Subcutaneous abdominal adipose tissue (tissue), 5 donors: ENCODE results near the gene PCCA.

Experiments
- H3K27ac ChIP-seq: one replicate; pipeline ENCODE4 v1.7.0; 2013; ENCODE audit warnings: low read depth, mild to moderate bottlenecking, inconsistent platforms, low read length, moderate library complexity
- H3K27me3 ChIP-seq, 5 donors: one replicate each; pipeline ENCODE4 v1.7.0; 2013; ENCODE audit warnings: low read length in 5 of 5, inconsistent platforms in 1 of 5; ENCODE audit not compliant: control insufficient read depth in 5 of 5, insufficient read depth in 4 of 5
- H3K36me3 ChIP-seq, 5 donors: one replicate each; pipeline ENCODE4 v1.7.0; 2013; ENCODE audit warnings: low read length in 5 of 5; ENCODE audit not compliant: control insufficient read depth in 5 of 5, insufficient read depth in 5 of 5
- H3K4me1 ChIP-seq, 5 donors: one replicate each; pipeline ENCODE4 v1.7.0; 2013; ENCODE audit warnings: low read length in 5 of 5, mild to moderate bottlenecking in 3 of 5, moderate library complexity in 1 of 5; ENCODE audit not compliant: control insufficient read depth in 5 of 5, insufficient read depth in 5 of 5
- H3K4me3 ChIP-seq, 5 donors: one replicate each; pipeline ENCODE4 v1.7.0; 2013; ENCODE audit warnings: low read length in 5 of 5, low read depth in 1 of 5
- H3K9ac ChIP-seq, 5 donors: one replicate each; pipeline ENCODE4 v1.7.0; 2013; ENCODE audit warnings: low read length in 5 of 5, mild to moderate bottlenecking in 4 of 5, moderate library complexity in 3 of 5
- H3K9me3 ChIP-seq, 5 donors: one replicate each; pipeline ENCODE4 v1.7.0; 2013; ENCODE audit warnings: low read length in 5 of 5; ENCODE audit not compliant: control insufficient read depth in 5 of 5
- donor health status: healthy.
- donor health status: healthy.
- donor health status: healthy.
- donor health status: healthy.
- donor health status: healthy.

PCCA gene, protein sequence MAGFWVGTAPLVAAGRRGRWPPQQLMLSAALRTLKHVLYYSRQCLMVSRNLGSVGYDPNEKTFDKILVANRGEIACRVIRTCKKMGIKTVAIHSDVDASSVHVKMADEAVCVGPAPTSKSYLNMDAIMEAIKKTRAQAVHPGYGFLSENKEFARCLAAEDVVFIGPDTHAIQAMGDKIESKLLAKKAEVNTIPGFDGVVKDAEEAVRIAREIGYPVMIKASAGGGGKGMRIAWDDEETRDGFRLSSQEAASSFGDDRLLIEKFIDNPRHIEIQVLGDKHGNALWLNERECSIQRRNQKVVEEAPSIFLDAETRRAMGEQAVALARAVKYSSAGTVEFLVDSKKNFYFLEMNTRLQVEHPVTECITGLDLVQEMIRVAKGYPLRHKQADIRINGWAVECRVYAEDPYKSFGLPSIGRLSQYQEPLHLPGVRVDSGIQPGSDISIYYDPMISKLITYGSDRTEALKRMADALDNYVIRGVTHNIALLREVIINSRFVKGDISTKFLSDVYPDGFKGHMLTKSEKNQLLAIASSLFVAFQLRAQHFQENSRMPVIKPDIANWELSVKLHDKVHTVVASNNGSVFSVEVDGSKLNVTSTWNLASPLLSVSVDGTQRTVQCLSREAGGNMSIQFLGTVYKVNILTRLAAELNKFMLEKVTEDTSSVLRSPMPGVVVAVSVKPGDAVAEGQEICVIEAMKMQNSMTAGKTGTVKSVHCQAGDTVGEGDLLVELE

DNA sequence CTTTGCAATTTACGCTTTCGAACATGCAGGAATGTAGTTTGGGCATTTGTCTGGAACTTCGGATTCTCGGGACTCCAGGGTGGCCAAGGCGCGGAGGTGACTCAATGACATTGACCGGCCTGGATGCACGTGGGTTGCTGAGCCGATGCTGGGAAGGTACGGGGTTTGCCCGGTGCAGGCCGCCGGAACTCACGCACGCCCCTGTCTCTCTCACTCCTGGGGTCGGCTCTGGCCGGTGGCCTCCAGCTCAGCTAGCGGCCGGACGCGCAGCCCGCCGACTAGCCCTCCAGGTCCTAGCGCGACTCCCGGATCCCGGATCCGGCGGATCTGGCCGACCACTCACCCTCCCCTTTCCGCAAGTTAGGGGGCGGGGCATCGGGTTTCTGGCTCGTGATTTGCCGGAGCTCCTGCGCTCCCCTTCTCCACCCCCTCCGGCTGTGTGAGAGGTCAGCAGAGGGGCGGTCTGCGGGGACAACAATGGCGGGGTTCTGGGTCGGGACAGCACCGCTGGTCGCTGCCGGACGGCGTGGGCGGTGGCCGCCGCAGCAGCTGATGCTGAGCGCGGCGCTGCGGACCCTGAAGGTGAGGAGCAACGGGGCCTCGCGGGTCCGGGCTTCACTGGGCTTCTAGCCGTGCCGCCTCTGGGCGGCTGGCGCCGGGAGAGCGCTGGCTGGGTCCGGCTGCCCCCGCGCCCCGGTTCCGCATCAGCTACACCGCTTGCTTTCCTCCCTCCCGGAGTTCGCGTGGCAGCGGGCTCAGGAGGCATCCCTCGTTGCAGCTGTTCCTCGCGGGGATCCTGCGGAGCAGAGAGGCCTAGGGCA is at the start of gene PCCA:
PCCA (plus strand) TSS at position 450 of the 821 bp plus-strand sequence; CDS start at position 478, 28 bp downstream.
- H3K9ac ChIP-seq: peak within 1 kb of the TSS; percentile 52 to 96 (median 91)
- H3K9me3 ChIP-seq: no peaks in the 10 kb centered on the region
- H3K4me3 ChIP-seq: peak within 1 kb of the TSS; percentile 89 to 97 (median 93)
- H3K36me3 ChIP-seq: peaks cover 0 to 4% (median 0%) of the 10 kb centered on the region in 5 donors
- peaks cover 5 to 33% (median 28%) of the 10 kb centered on the region in 5 donors for H3K4me1 ChIP-seq
- H3K27me3 ChIP-seq: no peaks in the 10 kb centered on the region
- H3K27ac ChIP-seq: peak within 1 kb of the TSS; percentile 76

DNA sequence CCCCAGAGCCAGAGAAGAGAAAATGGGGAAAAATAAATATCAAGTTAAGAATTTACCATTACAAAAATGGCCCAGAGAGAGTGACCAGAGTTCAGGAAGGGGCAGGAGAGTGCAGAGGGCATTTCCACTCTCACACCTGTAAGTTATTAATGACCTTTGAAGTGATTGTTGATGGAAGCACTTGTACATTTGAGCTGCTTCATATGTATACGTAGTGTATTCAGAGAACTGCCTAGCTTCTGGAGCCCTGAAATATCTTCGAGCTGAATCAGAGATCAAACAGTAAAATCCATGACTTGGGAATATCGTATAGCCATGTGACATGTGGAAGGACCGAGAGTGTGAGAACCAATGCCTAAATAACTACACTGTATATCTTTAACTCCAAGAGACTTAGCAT is 49.2 kb upstream of the PCCA start:
- H3K27me3 ChIP-seq: peaks cover 0 to 3% (median 0%) of the 10 kb centered on the region in 5 donors
- H3K36me3 ChIP-seq: no peaks in the 10 kb centered on the region
- H3K4me1 ChIP-seq: no peaks in the 10 kb centered on the region
- no peaks in the 10 kb centered on the region for H3K9me3 ChIP-seq
- no peak overlapping the region for H3K4me3 ChIP-seq
- no peak overlapping the region for H3K9ac ChIP-seq
- H3K27ac ChIP-seq: no peak overlapping the region

DNA sequence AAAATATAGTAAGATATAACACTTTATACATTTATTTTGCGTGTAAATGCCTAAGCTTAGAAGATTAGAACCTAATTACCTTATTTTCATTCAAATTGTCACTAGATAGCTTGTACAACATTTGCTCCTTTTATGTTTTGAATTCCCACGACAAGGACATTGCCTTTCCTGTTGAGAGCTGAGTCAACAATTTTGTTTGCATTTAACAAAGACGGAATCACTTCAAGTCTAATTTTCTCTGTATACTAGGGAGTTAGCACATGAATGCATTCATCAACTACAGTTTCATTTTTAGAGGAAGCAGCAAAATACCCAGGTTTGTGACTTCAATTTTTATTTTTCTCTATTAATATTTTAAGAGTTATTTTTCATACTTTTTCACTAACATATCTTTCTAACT is 48.7 kb upstream of the PCCA start:
- Histone ChIP-seq H3K4me1 (no peaks in the 10 kb centered on the region), H3K9ac (no peak overlapping the region), H3K9me3 (no peaks in the 10 kb centered on the region), H3K4me3 (no peak overlapping the region), H3K27ac (no peak overlapping the region), H3K36me3 (no peaks in the 10 kb centered on the region), H3K27me3 (peaks cover 0 to 3% (median 0%) of the 10 kb centered on the region in 5 donors)

DNA sequence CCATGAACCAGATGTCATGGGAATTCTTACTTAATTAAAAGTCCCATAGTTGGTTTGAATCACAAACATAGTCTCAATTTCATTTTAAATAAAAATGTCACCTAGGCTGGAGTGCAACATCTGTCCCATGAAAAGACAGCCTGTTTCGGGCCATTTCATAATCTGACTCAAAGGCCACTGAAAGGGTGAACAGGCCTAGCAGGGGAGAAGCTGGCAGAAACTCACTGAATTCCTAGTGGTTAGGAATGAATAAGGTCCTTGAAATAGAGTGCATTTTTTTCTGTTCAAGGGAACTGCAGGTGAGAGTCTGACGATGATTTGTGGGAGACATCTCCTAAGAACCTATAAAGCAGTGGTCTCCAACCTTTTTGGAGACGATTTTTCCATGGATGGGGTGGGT is 44.0 kb upstream of the PCCA start:
- H3K36me3 ChIP-seq: no peaks in the 10 kb centered on the region
- H3K27ac ChIP-seq: no peak overlapping the region
- H3K4me1 ChIP-seq: no peaks in the 10 kb centered on the region
- no peaks in the 10 kb centered on the region for H3K27me3 ChIP-seq
- no peaks in the 10 kb centered on the region for H3K9me3 ChIP-seq
- H3K4me3 ChIP-seq: no peak overlapping the region
- no peak overlapping the region for H3K9ac ChIP-seq

DNA sequence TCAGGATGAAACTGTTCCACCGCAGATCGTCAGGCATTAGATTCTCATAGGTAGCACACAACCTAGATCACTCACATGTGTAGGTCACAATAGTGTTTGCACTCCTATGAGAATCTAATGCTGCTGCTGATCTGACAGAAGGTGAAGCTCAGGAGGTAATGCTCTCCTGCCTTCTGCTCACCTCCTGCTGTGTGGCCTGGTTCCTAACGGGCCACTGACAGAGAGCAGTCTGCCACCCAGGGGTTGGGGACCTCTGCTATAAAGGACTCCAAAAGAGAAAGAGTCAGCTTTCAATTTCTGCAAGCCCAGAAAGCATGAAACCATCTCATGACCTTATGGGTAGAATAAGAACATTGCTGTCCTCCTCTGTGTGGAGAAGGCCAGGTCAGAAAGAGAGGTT is 43.5 kb upstream of the PCCA start:
- no peaks in the 10 kb centered on the region for H3K4me1 ChIP-seq
- H3K27ac ChIP-seq: no peak overlapping the region
- no peak overlapping the region for H3K4me3 ChIP-seq
- no peak overlapping the region for H3K9ac ChIP-seq
- no peaks in the 10 kb centered on the region for H3K9me3 ChIP-seq
- no peaks in the 10 kb centered on the region for H3K27me3 ChIP-seq
- no peaks in the 10 kb centered on the region for H3K36me3 ChIP-seq

DNA sequence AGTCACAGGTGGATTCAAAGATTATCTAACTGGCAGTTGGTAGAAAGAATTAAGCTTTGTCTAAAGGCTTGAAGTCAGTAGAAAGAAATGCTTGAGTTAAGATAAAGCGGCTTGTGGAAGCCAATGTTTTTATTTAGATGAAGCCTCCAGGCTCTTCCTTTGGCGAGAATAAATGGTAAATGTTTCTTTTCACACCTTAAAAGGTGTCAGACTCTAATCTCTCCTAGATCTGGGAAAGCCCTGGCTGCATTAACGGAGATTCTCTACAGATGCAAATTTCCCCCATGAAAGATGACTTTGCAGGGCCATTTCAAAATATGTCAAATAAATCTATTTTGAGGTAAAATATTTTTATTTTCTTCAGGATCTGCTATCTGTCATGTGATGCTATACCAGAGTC is 37.8 kb upstream of the PCCA start:
- Histone ChIP-seq H3K9me3 (no peaks in the 10 kb centered on the region), H3K27me3 (no peaks in the 10 kb centered on the region), H3K9ac (no peak overlapping the region), H3K27ac (no peak overlapping the region), H3K4me1 (no peaks in the 10 kb centered on the region), H3K4me3 (no peak overlapping the region), H3K36me3 (no peaks in the 10 kb centered on the region)

DNA sequence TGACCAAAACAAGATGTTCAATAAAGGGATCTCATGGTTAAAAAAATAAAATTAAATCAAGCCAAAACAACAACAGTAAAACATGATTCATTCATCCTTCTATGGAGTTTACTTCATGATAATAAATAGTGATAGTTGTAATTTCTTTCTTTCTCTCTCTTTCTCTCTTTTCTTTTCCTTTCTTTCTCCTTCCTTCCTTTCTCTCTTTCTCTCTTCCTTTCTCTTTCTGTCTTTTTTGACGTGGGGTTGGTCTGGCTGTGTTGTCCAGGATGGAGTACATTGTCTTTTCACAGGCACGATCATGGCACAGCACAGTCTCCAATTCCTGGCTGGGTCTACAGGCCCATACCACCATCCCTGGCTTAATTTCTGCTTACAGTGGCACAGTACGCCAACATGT is 29.1 kb upstream of the PCCA start:
- Histone ChIP-seq H3K9ac (no peak overlapping the region), H3K27me3 (no peaks in the 10 kb centered on the region)

DNA sequence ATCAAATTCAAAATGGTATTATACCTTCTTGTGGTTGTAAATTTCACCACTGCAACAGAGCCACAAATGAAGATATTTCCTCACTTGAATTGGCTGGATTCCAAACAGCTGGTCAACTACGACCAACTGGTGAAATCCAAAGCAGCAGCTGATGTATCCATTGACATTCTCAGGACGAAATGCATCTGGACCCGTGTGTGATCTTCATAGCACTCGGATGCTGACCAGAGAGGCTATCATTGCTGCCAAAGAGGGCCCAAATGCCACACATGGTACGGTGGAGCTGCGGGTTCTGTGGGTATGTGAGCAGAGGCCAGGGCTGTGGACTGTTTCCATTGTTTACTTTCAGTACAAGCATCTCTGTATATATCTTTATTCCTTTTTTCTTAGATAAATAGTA is 25.6 kb upstream of the PCCA start:
- Histone ChIP-seq H3K4me3 (no peak overlapping the region), H3K4me1 (peaks cover 0 to 2% (median 0%) of the 10 kb centered on the region in 5 donors), H3K36me3 (no peaks in the 10 kb centered on the region), H3K27me3 (no peaks in the 10 kb centered on the region), H3K27ac (no peak overlapping the region), H3K9me3 (no peaks in the 10 kb centered on the region), H3K9ac (no peak overlapping the region)

More for the DNA sequence above, 29.1 kb upstream of the PCCA start:
- Histone ChIP-seq H3K4me3 (no peak overlapping the region), H3K9me3 (no peaks in the 10 kb centered on the region), H3K36me3 (no peaks in the 10 kb centered on the region), H3K4me1 (no peaks in the 10 kb centered on the region), H3K27ac (no peak overlapping the region)

DNA sequence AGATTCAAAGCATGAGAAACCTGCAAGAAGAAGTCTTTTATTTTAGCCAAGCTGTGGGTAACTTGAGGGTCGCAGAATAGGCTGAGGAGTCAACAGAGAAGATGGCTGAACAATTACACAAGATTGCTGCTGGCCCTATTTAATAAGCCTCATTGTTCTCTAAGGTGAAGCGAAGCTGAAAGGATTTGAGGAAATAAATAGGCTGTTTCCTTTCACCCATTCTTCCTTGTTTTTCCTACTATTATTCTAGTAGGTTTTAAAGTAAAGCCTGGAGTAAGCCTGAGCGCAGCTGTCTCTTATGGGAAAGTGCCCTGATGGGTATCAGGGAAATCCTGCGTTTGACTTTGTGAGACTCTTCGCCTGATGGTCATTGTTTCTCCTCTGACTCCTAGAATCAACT is 25.0 kb upstream of the PCCA start:
- H3K36me3 ChIP-seq: no peaks in the 10 kb centered on the region
- no peaks in the 10 kb centered on the region for H3K27me3 ChIP-seq
- peaks cover 0 to 8% (median 3%) of the 10 kb centered on the region in 5 donors for H3K4me1 ChIP-seq
- no peaks in the 10 kb centered on the region for H3K9me3 ChIP-seq
- H3K27ac ChIP-seq: no peak overlapping the region
- H3K4me3 ChIP-seq: no peak overlapping the region
- H3K9ac ChIP-seq: no peak overlapping the region
